Mucosa of rectum (tissue), 2 donors: ENCODE results near the gene ATP6V1F.

Experiments
- H3K27ac ChIP-seq, 2 donors: one replicate each; pipeline ENCODE4 v1.7.0; 2013; ENCODE audit warnings: inconsistent platforms in 2 of 2, low read depth in 2 of 2, low read length in 2 of 2
- H3K27me3 ChIP-seq, 2 donors: one replicate each; pipeline ENCODE4 v1.7.0; 2013; ENCODE audit warnings: low read length in 2 of 2; ENCODE audit not compliant: control insufficient read depth in 2 of 2, insufficient read depth in 2 of 2
- H3K36me3 ChIP-seq, 2 donors: one replicate each; pipeline ENCODE4 v1.7.0; 2013; ENCODE audit warnings: low read length in 2 of 2; ENCODE audit not compliant: control insufficient read depth in 2 of 2, insufficient read depth in 2 of 2
- H3K4me1 ChIP-seq, 2 donors: one replicate each; pipeline ENCODE4 v1.7.0; 2013; ENCODE audit warnings: low read length in 2 of 2, mild to moderate bottlenecking in 1 of 2; ENCODE audit not compliant: control insufficient read depth in 2 of 2, insufficient read depth in 2 of 2
- H3K4me3 ChIP-seq, 2 donors: one replicate each; pipeline ENCODE4 v1.7.0; 2013; ENCODE audit warnings: low read length in 2 of 2
- H3K9ac ChIP-seq, 2 donors: one replicate each; pipeline ENCODE4 v1.7.0; 2013; ENCODE audit warnings: low read length in 2 of 2, low read depth in 1 of 2, mild to moderate bottlenecking in 1 of 2
- H3K9me3 ChIP-seq, 2 donors: one replicate each; pipeline ENCODE4 v1.7.0; 2013; ENCODE audit warnings: low read length in 2 of 2; ENCODE audit not compliant: control insufficient read depth in 2 of 2
- donor health status: healthy.
- donor health status: Normal muscosa, but diverticular disease.

Gene ATP6V1F

GRCh38 chr7:128835790-128836641 lies 26.6 kb upstream of the ATP6V1F start:
- H3K4me3 ChIP-seq, result no peak overlapping the region
- H3K9me3 ChIP-seq, result no peaks in the 10 kb centered on the region
- H3K36me3 ChIP-seq, result peaks cover 0 to 3% of the 10 kb centered on the region in 2 donors
- peaks cover 10 to 12% of the 10 kb centered on the region in 2 donors for H3K27me3 ChIP-seq
- no peak overlapping the region for H3K27ac ChIP-seq
- peaks cover 4 to 10% of the 10 kb centered on the region in 2 donors for H3K4me1 ChIP-seq
- no peak overlapping the region for H3K9ac ChIP-seq

- H3K4me1 ChIP-seq, result peaks cover 4 to 10% of the 10 kb centered on the region in 2 donors
- no peaks in the 10 kb centered on the region for H3K9me3 ChIP-seq
- H3K9ac ChIP-seq, result no peak overlapping the region
- H3K27me3 ChIP-seq, result peaks cover 4 to 5% of the 10 kb centered on the region in 2 donors
- peaks cover 0 to 3% of the 10 kb centered on the region in 2 donors for H3K36me3 ChIP-seq
- no peak overlapping the region for H3K27ac ChIP-seq
- H3K4me3 ChIP-seq, result no peak overlapping the region
Observed at GRCh38 chr7:128836729-128837348, 25.8 kb upstream of the ATP6V1F start.

DNA sequence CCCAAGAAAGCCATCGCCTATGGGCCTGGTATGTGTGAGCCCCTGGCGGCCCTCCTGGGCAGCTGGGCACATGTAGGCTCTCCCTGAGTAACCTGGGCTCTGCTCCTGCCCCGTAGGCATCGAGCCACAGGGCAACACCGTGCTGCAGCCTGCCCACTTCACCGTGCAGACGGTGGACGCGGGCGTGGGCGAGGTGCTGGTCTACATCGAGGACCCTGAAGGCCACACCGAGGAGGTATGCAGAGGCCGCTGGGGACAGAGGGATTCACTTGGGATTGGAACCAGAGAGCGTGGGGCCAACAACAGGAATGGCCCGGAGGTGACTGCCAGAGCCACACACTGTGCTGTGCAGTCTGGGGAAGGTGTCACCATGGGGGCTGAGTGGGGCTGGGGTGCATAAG lies 25.1 kb upstream of the ATP6V1F start:
- H3K36me3 ChIP-seq, result peaks cover 0 to 3% of the 10 kb centered on the region in 2 donors
- H3K27ac ChIP-seq, result no peak overlapping the region

GRCh38 chr7:128838109-128838779 lies 24.4 kb upstream of the ATP6V1F start:
- Histone ChIP-seq H3K27ac (no peak overlapping the region), H3K9ac (no peak overlapping the region), H3K9me3 (no peaks in the 10 kb centered on the region), H3K4me1 (peaks cover 3 to 4% of the 10 kb centered on the region in 2 donors), H3K27me3 (no peaks in the 10 kb centered on the region), H3K36me3 (peaks cover 0 to 3% of the 10 kb centered on the region in 2 donors), H3K4me3 (no peak overlapping the region)

More for the DNA sequence above, 25.1 kb upstream of the ATP6V1F start:
- peaks cover 4 to 7% of the 10 kb centered on the region in 2 donors for H3K4me1 ChIP-seq
- no peaks in the 10 kb centered on the region for H3K9me3 ChIP-seq
- H3K4me3 ChIP-seq, result no peak overlapping the region
- H3K27me3 ChIP-seq, result peaks cover 4% of the 10 kb centered on the region in 2 donors
- H3K9ac ChIP-seq, result no peak overlapping the region

DNA sequence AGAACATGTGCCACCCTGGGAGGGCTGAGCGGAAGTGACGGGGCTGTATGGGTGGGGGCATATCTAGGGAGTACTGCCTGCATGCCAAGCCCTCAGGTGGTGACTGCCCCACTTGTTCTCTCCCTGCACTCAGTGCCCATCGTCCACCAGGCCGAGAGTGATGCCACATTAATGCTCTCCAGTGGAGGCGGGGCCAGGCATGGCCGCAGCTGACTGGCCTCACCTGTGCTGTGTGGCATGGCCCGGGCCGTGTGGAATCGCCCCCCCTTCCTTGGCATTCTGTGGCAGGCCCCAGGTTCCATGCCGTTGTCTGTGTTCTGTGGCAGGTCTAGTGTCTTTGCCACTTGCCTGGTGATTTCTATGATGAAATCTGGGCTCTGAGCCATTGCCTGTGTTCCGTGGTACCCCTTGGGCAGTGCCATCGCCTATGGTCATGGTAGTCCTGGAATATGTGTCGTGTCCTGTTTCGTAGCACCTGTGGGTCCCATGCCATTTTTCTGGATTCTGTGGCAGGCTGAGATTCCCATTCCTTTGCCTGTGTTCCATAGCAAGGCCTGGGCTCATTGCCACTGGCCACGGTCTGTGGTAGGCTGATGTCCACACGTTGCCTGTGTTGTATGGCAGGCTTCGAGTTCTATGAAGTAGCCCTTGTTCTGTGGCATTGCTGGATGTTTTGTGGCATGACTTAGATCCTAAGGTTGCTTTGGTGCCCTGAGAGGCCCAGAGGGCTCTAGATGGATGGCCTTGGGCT lies 23.5 kb upstream of the ATP6V1F start:
- peaks cover 0 to 3% of the 10 kb centered on the region in 2 donors for H3K36me3 ChIP-seq
- no peak overlapping the region for H3K9ac ChIP-seq
- no peaks in the 10 kb centered on the region for H3K9me3 ChIP-seq
- H3K27me3 ChIP-seq, result no peaks in the 10 kb centered on the region
- H3K4me1 ChIP-seq, result peaks cover 3 to 4% of the 10 kb centered on the region in 2 donors
- H3K4me3 ChIP-seq, result no peak overlapping the region
- H3K27ac ChIP-seq, result no peak overlapping the region

DNA sequence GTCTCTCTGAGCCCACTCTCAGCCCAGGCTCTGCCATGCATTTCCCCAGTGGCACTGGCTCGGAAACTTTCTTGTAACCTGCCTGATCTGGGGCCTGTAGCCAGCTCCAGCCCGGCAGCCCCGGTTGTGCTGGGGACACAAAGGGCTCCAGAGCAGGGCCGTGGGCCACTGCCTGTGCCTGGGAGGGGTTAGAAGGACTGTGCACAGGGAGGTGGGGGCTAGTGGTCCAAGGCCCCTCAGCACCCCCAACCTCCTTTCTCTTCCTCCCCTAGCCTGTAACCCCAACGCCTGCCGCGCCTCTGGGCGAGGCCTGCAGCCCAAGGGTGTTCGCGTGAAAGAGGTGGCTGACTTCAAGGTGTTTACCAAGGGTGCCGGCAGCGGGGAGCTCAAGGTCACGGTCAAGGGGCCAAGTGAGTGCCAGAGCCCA lies 22.9 kb upstream of the ATP6V1F start:
- peak overlapping the region in 1 of 2 donors; percentile 12 for H3K9ac ChIP-seq
- H3K4me1 ChIP-seq, result peaks cover 3 to 4% of the 10 kb centered on the region in 2 donors
- H3K9me3 ChIP-seq, result no peaks in the 10 kb centered on the region
- H3K27ac ChIP-seq, result no peak overlapping the region
- H3K36me3 ChIP-seq, result peaks cover 0 to 3% of the 10 kb centered on the region in 2 donors
- no peaks in the 10 kb centered on the region for H3K27me3 ChIP-seq
- H3K4me3 ChIP-seq, result no peak overlapping the region

- Histone ChIP-seq H3K9ac (peak overlapping the region in 1 of 2 donors; percentile 12), H3K27ac (no peak overlapping the region), H3K4me1 (peaks cover 3 to 4% of the 10 kb centered on the region in 2 donors), H3K27me3 (no peaks in the 10 kb centered on the region), H3K4me3 (no peak overlapping the region), H3K36me3 (peaks cover 0 to 3% of the 10 kb centered on the region in 2 donors), H3K9me3 (no peaks in the 10 kb centered on the region)
Observed at GRCh38 chr7:128840326-128841170, 22.1 kb upstream of the ATP6V1F start.

GRCh38 chr7:128841171-128841690 lies 21.4 kb upstream of the ATP6V1F start:
- Histone ChIP-seq H3K4me3 (no peak overlapping the region), H3K27me3 (no peaks in the 10 kb centered on the region), H3K9me3 (no peaks in the 10 kb centered on the region), H3K36me3 (peaks cover 0 to 3% of the 10 kb centered on the region in 2 donors), H3K27ac (no peak overlapping the region), H3K9ac (no peak overlapping the region), H3K4me1 (peaks cover 3 to 4% of the 10 kb centered on the region in 2 donors)
